Ovary (tissue), 9 donors: Measurements from ENCODE around the gene PSMA1. TPM values are rescaled to one million over a fixed set of nuclear protein-coding genes. Genes with fewer than 3 reads are reported as not detected.

Source experiments
- DNase-seq, 5 donors: peaks; one replicate each; pipeline ENCODE4 v3.0.0-alpha.2; 2019 to 2020
- H3K27ac ChIP-seq, 2 donors: fragments of 200-600 bp; one replicate each; pipeline versions ENCODE4 v1.5.1 to v1.8.0; 2019 to 2022
- H3K27me3 ChIP-seq: fragments of 200-600 bp; one replicate; pipeline ENCODE4 v1.8.0; 2022
- H3K36me3 ChIP-seq: fragments of 200-600 bp; sonication (generic); one replicate; pipeline ENCODE4 v1.5.1; 2019
- H3K4me1 ChIP-seq: one replicate; pipeline ENCODE4 v1.8.1; 2013; ENCODE audit warnings: mild to moderate bottlenecking, moderate library complexity; ENCODE audit not compliant: insufficient read depth
- H3K4me3 ChIP-seq: fragments of 200-600 bp; sonication (generic); one replicate; pipeline ENCODE4 v1.5.1; 2017
- H3K9me3 ChIP-seq, 2 donors: fragments of 200-600 bp in 1 of 2; sonication (generic) in 1 of 2; one replicate each; pipeline versions ENCODE4 v1.5.1 to v1.8.1; 2013 to 2019; ENCODE audit warnings: mild to moderate bottlenecking in 1 of 2, moderate library complexity in 1 of 2
- CTCF ChIP-seq, 3 donors: fragments of 450-650 bp in 2 of 3; fragments of 200-600 bp in 1 of 3; IDR thresholded peaks; one replicate each; pipeline versions ENCODE4 v1.5.1 to v1.8.0; 2016 to 2022; ENCODE audit warnings: antibody characterized with exemption in 3 of 3, mild to moderate bottlenecking in 1 of 3
- EP300 ChIP-seq: sonication (generic); formaldehyde crosslinking; IDR thresholded peaks from one replicate; pipeline ENCODE4 v1.6.1; 2017; ENCODE audit warnings: antibody characterized with exemption
- POLR2A ChIP-seq: fragments of 450-650 bp; IDR thresholded peaks from one replicate; pipeline ENCODE4 v1.6.1; 2017; ENCODE audit warnings: antibody characterized with exemption, mild to moderate bottlenecking, moderate library complexity
- WGBS, 3 donors: extraction: QIAGEN DNeasy Blood & Tissue Kit in 1 of 3; methylation state at CpG; one replicate each; pipeline versions ENCODE4 v1.1.5 to v1.1.7; 2013 to 2017; 5-methylcytosine and 5-hydroxymethylcytosine counted together
- intact Hi-C, 4 donors: fragments of 100-400 bp; cut with DNase I; formaldehyde crosslinking; loops; one replicate each; pipeline versions ENCODE4 v1.11.0 to v1.15.1; 2022 to 2023
- polyA plus RNA-seq, 2 donors: library from polyadenylated mRNA; stranded (reverse); fragments of 200-250 nt in 1 of 2; fragments of 350-450 nt in 1 of 2; fragmentation: Illumina TruSeq in 1 of 2; extraction: RNeasy Lipid Tissue Mini Kit (QIAGEN cat#74804) in 1 of 2; gene quantifications; one replicate each; pipeline ENCODE4 v1.2.3, GENCODE V29; 2013 to 2014
- total RNA-seq, 7 donors: library from RNA; depleted of rRNA in 2 of 7; stranded (reverse); fragments of >200 nt in 2 of 7; fragmentation: NEBNext Ultra II Directional in 3 of 7; extraction: Animal tissue kit (Norgen Biotek cat#: 25700) in 3 of 7; gene quantifications; one replicate each; pipeline versions ENCODE4 v1.1.0 to v1.2.4, GENCODE V29; 2016 to 2023
- donor health status: DM: no; HTN: no; CAD: no; lungs with moderate emphysema.
- donor health status: DM: no; HTN: no; CAD: no.
- donor health status: Bipolar disorder and iron deficiency.
- donor health status: DM: yes; HTN: yes; CAD: no.
- donor health status: DM: no; HTN: no; CAD: no.
- donor health status: DM: yes; HTN: yes; CAD: no.

Gene PSMA1
- total and polyA plus RNA-seq, 9 donors = 67.1 to 134 (median 96.3) TPM

GRCh38 chr11:14542324-14542723 lies 22.1 kb upstream of the PSMA1 start:
- H3K4me3 ChIP-seq = no peak overlapping the region
- no peak for TF ChIP-seq POLR2A
- no peak for TF ChIP-seq CTCF (IDR thresholded peaks at IDR 0.05)
- TF ChIP-seq EP300 = no peak
- peaks cover 2% of the 10 kb centered on the region for H3K4me1 ChIP-seq
- DNase-seq = no peak
- intact Hi-C loops = no loop called here
- H3K9me3 ChIP-seq = no peaks in the 10 kb centered on the region
- H3K27me3 ChIP-seq = no peaks in the 10 kb centered on the region
- no peak overlapping the region for H3K27ac ChIP-seq
- no peaks in the 10 kb centered on the region for H3K36me3 ChIP-seq

GRCh38 chr11:14541192-14541947 lies 21.2 kb upstream of the PSMA1 start:
- Histone ChIP-seq H3K4me1 (peaks cover 2% of the 10 kb centered on the region), H3K4me3 (no peak overlapping the region), H3K36me3 (no peaks in the 10 kb centered on the region), H3K27me3 (no peaks in the 10 kb centered on the region), H3K9me3 (no peaks in the 10 kb centered on the region), H3K27ac (no peak overlapping the region)
- 25 to 28% (median 28%) methylated on average over 6 of the region's 6 CpGs for WGBS, 3 donors
- intact Hi-C loops = no loop called here
- TF ChIP-seq POLR2A (no peak), EP300 (no peak), CTCF (IDR thresholded peaks at IDR 0.05) (no peak)
- peak in 4 of 5 donors; percentile 27 to 54 (median 36) for DNase-seq

GRCh38 chr11:14539982-14540421 lies 19.8 kb upstream of the PSMA1 start:
- H3K9me3 ChIP-seq = no peaks in the 10 kb centered on the region
- intact Hi-C loops = loop anchor here in 1 of 4 donors (10.0 kb wide), 1 partner anchor 365 kb away; no protein-coding TSS in a partner anchor
- H3K4me3 ChIP-seq = no peak overlapping the region
- TF ChIP-seq EP300 (no peak), POLR2A (no peak), CTCF (IDR thresholded peaks at IDR 0.05) (no peak)
- no peak overlapping the region for H3K27ac ChIP-seq
- no peaks in the 10 kb centered on the region for H3K27me3 ChIP-seq
- WGBS, 3 donors = 27 to 37% (median 28%) methylated on average over 4 of the region's 4 CpGs
- no peaks in the 10 kb centered on the region for H3K36me3 ChIP-seq
- H3K4me1 ChIP-seq = peaks cover 2% of the 10 kb centered on the region
- DNase-seq = no peak

- WGBS, 3 donors = 82 to 85% (median 85%) methylated on average over 3 of the region's 3 CpGs
- H3K4me1 ChIP-seq = peaks cover 2% of the 10 kb centered on the region
- intact Hi-C loops = loop anchor here in 1 of 4 donors (10.0 kb wide), 1 partner anchor 366 kb away; no protein-coding TSS in a partner anchor
- H3K9me3 ChIP-seq = no peaks in the 10 kb centered on the region
- no peak overlapping the region for H3K27ac ChIP-seq
- H3K36me3 ChIP-seq = no peaks in the 10 kb centered on the region
- TF ChIP-seq CTCF (IDR thresholded peaks at IDR 0.05) = no peak
- no peak for TF ChIP-seq POLR2A
- no peak for TF ChIP-seq EP300
- H3K4me3 ChIP-seq = no peak overlapping the region
- no peak for DNase-seq
- H3K27me3 ChIP-seq = no peaks in the 10 kb centered on the region
These were observed 18.9 kb upstream of the PSMA1 start for GRCh38 chr11:14538926-14539554.
